Body of pancreas (tissue), 4 donors: ENCODE results near the gene PPIB.

ENCODE experiments used
- POLR2A ChIP-seq, 3 donors: fragments of 450-650 bp; IDR thresholded peaks; one replicate each; pipeline ENCODE4 v1.6.1; 2016; ENCODE audit warnings: antibody characterized with exemption in 3 of 3, mild to moderate bottlenecking in 2 of 3
- TF ChIP-seq, protein P1 (sequence below), 7 experiments: fragments of 450-650 bp in 4 of 7; fragments of 200-600 bp in 3 of 7; sonication (generic) in 3 of 7; IDR thresholded peaks; one replicate each; pipeline ENCODE4 v1.5.1; 2016 to 2019; ENCODE audit warnings: antibody characterized with exemption in 7 of 7

DNA sequence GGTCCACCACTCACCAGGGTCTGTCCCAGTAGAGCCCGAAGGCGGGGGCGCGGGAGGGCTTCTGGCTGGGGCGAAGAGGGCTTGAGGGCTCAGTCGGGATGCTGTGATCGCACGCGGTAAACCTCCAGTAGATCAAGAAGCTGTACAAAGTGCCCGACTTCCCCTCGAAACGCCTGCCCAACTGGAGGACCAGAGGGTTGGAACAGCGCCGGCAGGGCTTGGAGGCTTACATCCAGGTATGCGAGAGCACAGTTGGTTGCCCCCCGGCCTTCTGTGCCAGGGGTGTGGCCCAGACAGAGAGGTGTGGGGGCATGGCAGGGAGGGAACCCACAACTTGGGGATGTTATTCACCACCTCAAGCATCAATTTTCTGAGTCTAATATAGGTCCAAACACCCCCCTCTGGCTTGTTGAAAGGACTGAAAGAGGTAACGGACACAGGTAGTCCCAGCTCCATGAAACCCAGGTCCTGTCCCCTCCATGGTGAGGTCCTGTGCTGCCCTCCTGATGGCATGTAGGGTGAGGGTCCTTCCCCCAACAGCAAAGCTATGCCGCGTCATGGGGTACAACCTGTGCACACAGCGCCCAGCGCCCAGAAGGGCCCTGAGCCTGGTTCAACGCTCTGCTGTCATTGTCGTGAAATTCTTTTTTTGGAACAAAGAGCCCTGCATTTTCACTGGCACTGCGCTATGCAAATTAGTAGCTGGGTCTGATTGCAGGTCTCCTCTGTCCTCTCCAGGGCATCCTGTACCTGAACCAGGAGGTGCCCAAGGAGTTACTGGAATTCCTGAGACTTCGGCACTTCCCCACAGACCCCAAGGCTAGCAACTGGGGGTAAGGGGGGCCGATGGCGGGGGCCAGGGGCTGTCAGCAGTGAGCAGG, 10.1 kb downstream of the PPIB start:
- TF ChIP-seq, protein P1, sequence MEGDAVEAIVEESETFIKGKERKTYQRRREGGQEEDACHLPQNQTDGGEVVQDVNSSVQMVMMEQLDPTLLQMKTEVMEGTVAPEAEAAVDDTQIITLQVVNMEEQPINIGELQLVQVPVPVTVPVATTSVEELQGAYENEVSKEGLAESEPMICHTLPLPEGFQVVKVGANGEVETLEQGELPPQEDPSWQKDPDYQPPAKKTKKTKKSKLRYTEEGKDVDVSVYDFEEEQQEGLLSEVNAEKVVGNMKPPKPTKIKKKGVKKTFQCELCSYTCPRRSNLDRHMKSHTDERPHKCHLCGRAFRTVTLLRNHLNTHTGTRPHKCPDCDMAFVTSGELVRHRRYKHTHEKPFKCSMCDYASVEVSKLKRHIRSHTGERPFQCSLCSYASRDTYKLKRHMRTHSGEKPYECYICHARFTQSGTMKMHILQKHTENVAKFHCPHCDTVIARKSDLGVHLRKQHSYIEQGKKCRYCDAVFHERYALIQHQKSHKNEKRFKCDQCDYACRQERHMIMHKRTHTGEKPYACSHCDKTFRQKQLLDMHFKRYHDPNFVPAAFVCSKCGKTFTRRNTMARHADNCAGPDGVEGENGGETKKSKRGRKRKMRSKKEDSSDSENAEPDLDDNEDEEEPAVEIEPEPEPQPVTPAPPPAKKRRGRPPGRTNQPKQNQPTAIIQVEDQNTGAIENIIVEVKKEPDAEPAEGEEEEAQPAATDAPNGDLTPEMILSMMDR (IDR thresholded peaks at IDR 0.05): no peak
- TF ChIP-seq POLR2A (IDR thresholded peaks at IDR 0.05): no peak
